CD4-positive, alpha-beta T cell (primary cell): ENCODE data around the gene BLID. TPM values are rescaled to one million over a fixed set of nuclear protein-coding genes. Genes with fewer than 3 reads are reported as not detected.
A peak's percentile ranks its signal among the peaks of the same experiment; 100 is the strongest.

Source experiments
- ATAC-seq: fragments of 200-7000 bp; cut with Tn5 transposase; one replicate; pipeline ENCODE4 v1.10.0; 2022; ENCODE audit warnings: mild to moderate bottlenecking; ENCODE audit not compliant: poor library complexity
- CTCF ChIA-PET: fragments of 350-600 bp; sonication (Branson Sonifier 250); formaldehyde crosslinking; loops from one replicate; lab custom pipeline; 2021; ENCODE audit warnings: antibody characterized with exemption, inconsistent platforms; lab: Charles Lee
- POLR2A ChIA-PET: fragments of 350-600 bp; sonication (Branson Sonifier 250); formaldehyde crosslinking; loops from one replicate; lab custom pipeline; 2021; ENCODE audit warnings: antibody characterized with exemption, inconsistent platforms; lab: Charles Lee
- DNase-seq, 14 experiments: peaks; one replicate each; pipeline ENCODE4 v3.0.0-alpha.2; 2013 to 2020; ENCODE audit warnings: mixed read lengths in 2 of 14
- H3K27ac ChIP-seq, 2 donors: one replicate each; pipeline versions ENCODE4 v1.5.1 to v1.7.0; 2013; ENCODE audit warnings: low read length in 2 of 2, low read depth in 1 of 2, mild to moderate bottlenecking in 1 of 2
- H3K27me3 ChIP-seq, 2 experiments: 1 replicate in 1 of 2; 2 replicates in 1 of 2; pipeline versions ENCODE4 v1.6.1 to v1.7.0; 2013; ENCODE audit warnings: low read length in 2 of 2, control low read depth in 1 of 2, mild to moderate bottlenecking in 1 of 2, moderate library complexity in 1 of 2; ENCODE audit not compliant: insufficient read depth in 2 of 2, control insufficient read depth in 1 of 2
- H3K36me3 ChIP-seq: one replicate; pipeline ENCODE4 v1.6.1; 2013; ENCODE audit warnings: low read length, control low read depth; ENCODE audit not compliant: insufficient read depth
- H3K4me1 ChIP-seq: one replicate; pipeline ENCODE4 v1.6.1; 2013; ENCODE audit warnings: low read length, control low read depth; ENCODE audit not compliant: insufficient read depth
- H3K4me3 ChIP-seq: one replicate; pipeline ENCODE4 v1.5.1; 2013; ENCODE audit warnings: mild to moderate bottlenecking, low read length, moderate library complexity
- H3K9me3 ChIP-seq, 2 experiments: 1 replicate in 1 of 2; 2 replicates in 1 of 2; pipeline versions ENCODE4 v1.6.1 to v1.7.0; 2013; ENCODE audit warnings: low read length in 2 of 2, mild to moderate bottlenecking in 2 of 2, control low read depth in 1 of 2, moderate library complexity in 1 of 2; ENCODE audit not compliant: control insufficient read depth in 1 of 2, insufficient read depth in 1 of 2
- H3K27ac Mint-ChIP-seq: one replicate; pipeline ENCODE4 v1.8.0; 2020; ENCODE audit warnings: mixed read lengths
- H3K27me3 Mint-ChIP-seq: one replicate; pipeline ENCODE4 v1.8.0; 2021; ENCODE audit warnings: mixed read lengths
- H3K36me3 Mint-ChIP-seq: one replicate; pipeline ENCODE4 v1.8.0; 2021; ENCODE audit warnings: low read depth, mixed read lengths
- H3K4me1 Mint-ChIP-seq: one replicate; pipeline ENCODE4 v1.8.0; 2021; ENCODE audit warnings: low read depth, mixed read lengths
- H3K4me3 Mint-ChIP-seq: one replicate; pipeline ENCODE4 v1.8.0; 2020; ENCODE audit warnings: mild to moderate bottlenecking, mixed read lengths
- H3K9me3 Mint-ChIP-seq: one replicate; pipeline ENCODE4 v1.8.0; 2020; ENCODE audit warnings: mixed read lengths
- intact Hi-C, 2 experiments: fragments of 100-400 bp; cut with DNase I in 1 of 2; cut with micrococcal nuclease in 1 of 2; formaldehyde crosslinking; loops; one replicate each; pipeline versions ENCODE4 v1.15.1 to v1.9.0; 2023 to 2025; cut with DNase I, micrococcal nuclease
- total RNA-seq, 174 experiments: library from RNA in 2 of 174; stranded (reverse) in 2 of 174; gene quantifications; one replicate each; pipeline ENCODE4 v1.2.3 and lab custom pipeline; 2021 to 2026
- TF ChIP-seq, protein P1 (sequence below): fragments of 200-600 bp; IDR thresholded peaks from one replicate; pipeline ENCODE4 v1.8.0; 2022; ENCODE audit warnings: antibody characterized with exemption, mild to moderate bottlenecking

The BLID gene
- total RNA-seq, 2 experiments from 2014 or later = not detected

DNA sequence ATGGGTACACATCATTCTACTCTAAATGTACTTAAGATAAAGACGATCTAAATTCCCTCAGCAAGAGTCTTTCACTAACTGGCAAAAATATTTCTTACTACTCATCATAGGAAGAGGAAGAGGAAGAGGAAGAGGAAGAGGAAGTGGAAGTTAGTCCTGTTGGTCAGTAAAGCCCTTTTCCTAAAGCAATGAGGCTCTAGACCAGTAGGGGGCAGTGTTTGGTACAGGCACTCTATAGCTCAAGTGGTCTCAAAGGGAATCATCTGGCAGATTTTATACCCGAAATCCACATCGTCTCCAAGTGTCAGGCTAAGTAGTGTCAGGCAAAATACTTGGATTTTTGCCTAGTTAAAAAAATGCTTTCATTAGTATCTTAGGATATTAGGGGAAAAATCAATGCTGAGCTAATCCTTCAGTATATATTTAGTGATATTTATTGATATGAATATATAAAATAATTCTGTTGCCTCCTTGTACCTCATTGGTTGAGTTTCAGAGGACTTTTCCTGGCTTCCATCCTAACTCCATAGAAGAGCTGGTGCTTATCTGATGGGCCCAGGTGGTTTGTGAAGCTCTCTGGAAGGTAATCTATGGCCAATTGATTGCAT, 7.7 kb downstream of the BLID start:
- H3K36me3 ChIP-seq = no peaks in the 10 kb centered on the region
- H3K27me3 Mint-ChIP-seq = peaks cover 26% of the 10 kb centered on the region
- peak in 2 of 14 experiments; percentile 5 to 12 for DNase-seq
- H3K36me3 Mint-ChIP-seq = no peaks in the 10 kb centered on the region
- no peak for ATAC-seq
- no peak overlapping the region for H3K4me3 ChIP-seq
- intact Hi-C loops = no loop called here
- TF ChIP-seq, protein P1, sequence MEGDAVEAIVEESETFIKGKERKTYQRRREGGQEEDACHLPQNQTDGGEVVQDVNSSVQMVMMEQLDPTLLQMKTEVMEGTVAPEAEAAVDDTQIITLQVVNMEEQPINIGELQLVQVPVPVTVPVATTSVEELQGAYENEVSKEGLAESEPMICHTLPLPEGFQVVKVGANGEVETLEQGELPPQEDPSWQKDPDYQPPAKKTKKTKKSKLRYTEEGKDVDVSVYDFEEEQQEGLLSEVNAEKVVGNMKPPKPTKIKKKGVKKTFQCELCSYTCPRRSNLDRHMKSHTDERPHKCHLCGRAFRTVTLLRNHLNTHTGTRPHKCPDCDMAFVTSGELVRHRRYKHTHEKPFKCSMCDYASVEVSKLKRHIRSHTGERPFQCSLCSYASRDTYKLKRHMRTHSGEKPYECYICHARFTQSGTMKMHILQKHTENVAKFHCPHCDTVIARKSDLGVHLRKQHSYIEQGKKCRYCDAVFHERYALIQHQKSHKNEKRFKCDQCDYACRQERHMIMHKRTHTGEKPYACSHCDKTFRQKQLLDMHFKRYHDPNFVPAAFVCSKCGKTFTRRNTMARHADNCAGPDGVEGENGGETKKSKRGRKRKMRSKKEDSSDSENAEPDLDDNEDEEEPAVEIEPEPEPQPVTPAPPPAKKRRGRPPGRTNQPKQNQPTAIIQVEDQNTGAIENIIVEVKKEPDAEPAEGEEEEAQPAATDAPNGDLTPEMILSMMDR = no peak
- H3K9me3 Mint-ChIP-seq = peaks cover 2% of the 10 kb centered on the region
- ChIA-PET CTCF (no interaction called here), POLR2A (no interaction called here)
- H3K27ac Mint-ChIP-seq = no peak overlapping the region
- no peaks in the 10 kb centered on the region for H3K4me1 ChIP-seq
- H3K4me3 Mint-ChIP-seq = no peak overlapping the region
- no peaks in the 10 kb centered on the region for H3K9me3 ChIP-seq
- no peaks in the 10 kb centered on the region for H3K4me1 Mint-ChIP-seq
- H3K27ac ChIP-seq = no peak overlapping the region
- H3K27me3 ChIP-seq = peaks cover 0 to 10% of the 10 kb centered on the region in 2 experiments

- H3K9me3 ChIP-seq = no peaks in the 10 kb centered on the region
- TF ChIP-seq, protein P1 = no peak
- H3K4me1 ChIP-seq = no peaks in the 10 kb centered on the region
- ChIA-PET POLR2A (no interaction called here), CTCF (no interaction called here)
- H3K36me3 Mint-ChIP-seq = no peaks in the 10 kb centered on the region
- peaks cover 26% of the 10 kb centered on the region for H3K27me3 Mint-ChIP-seq
- H3K9me3 Mint-ChIP-seq = peaks cover 2% of the 10 kb centered on the region
- H3K4me3 Mint-ChIP-seq = no peak overlapping the region
- H3K4me3 ChIP-seq = no peak overlapping the region
- no peak overlapping the region for H3K27ac Mint-ChIP-seq
- H3K36me3 ChIP-seq = no peaks in the 10 kb centered on the region
- H3K4me1 Mint-ChIP-seq = no peaks in the 10 kb centered on the region
- ATAC-seq (no peak), DNase-seq (no peak)
- intact Hi-C loops = no loop called here
- H3K27ac ChIP-seq = no peak overlapping the region
- H3K27me3 ChIP-seq = peaks cover 0 to 18% of the 10 kb centered on the region in 2 experiments
Observed at GRCh38 chr11:122107566-122107965, 8.4 kb downstream of the BLID start.

DNA sequence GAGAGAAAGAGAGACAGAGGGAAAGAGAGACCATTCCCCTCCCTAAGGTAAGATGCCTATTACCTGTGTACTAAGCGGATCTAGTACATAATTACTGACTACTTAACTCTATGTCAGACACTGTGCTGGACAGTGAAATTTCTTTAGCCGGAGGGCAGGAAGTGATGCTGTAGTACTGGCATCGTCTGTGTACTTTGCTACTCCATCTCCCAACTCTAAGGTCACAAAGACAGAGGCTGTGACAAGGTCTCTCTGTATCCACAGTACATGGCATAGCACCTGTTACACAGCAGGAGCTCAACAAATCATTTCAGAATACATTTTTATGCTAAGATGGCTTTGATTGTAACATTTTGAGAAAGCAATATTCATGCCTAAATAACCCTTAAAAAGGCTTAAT, 9.0 kb downstream of the BLID start:
- DNase-seq (no peak), ATAC-seq (no peak)
- H3K4me3 ChIP-seq = no peak overlapping the region
- CTCF ChIA-PET = no interaction called here
- H3K4me1 ChIP-seq = no peaks in the 10 kb centered on the region
- peaks cover 0 to 23% of the 10 kb centered on the region in 2 experiments for H3K27me3 ChIP-seq
- H3K27me3 Mint-ChIP-seq = peaks cover 26% of the 10 kb centered on the region
- H3K36me3 Mint-ChIP-seq = no peaks in the 10 kb centered on the region
- intact Hi-C loops = no loop called here
- no peaks in the 10 kb centered on the region for H3K36me3 ChIP-seq
- H3K27ac Mint-ChIP-seq = no peak overlapping the region
- H3K27ac ChIP-seq = no peak overlapping the region
- peaks cover 2% of the 10 kb centered on the region for H3K9me3 Mint-ChIP-seq
- no peak overlapping the region for H3K4me3 Mint-ChIP-seq
- POLR2A ChIA-PET = no interaction called here
- TF ChIP-seq, protein P1 = no peak
- H3K9me3 ChIP-seq = no peaks in the 10 kb centered on the region
- no peaks in the 10 kb centered on the region for H3K4me1 Mint-ChIP-seq
